Brain microvascular endothelial cell (primary cell): ENCODE results near the gene ADAMTSL4.
A peak's percentile ranks its signal among the peaks of the same experiment; 100 is the strongest.

ENCODE experiments used
- DNase-seq: peaks from one replicate; pipeline ENCODE4 v3.0.0-alpha.2; 2020
- H3K27ac ChIP-seq: fragments of 250-450 bp; sonication (Bioruptor Pico); 2 replicates; pipeline ENCODE4 v1.5.1; 2020; ENCODE audit warnings: mild to moderate bottlenecking, moderate library complexity
- H3K27me3 ChIP-seq: fragments of 250-450 bp; sonication (Bioruptor Pico); replicated peaks from 2 replicates; pipeline ENCODE4 v1.5.1; 2020; ENCODE audit warnings: mild to moderate bottlenecking
- H3K36me3 ChIP-seq: fragments of 250-450 bp; sonication (Bioruptor Pico); replicated peaks from 2 replicates; pipeline ENCODE4 v1.5.1; 2020; ENCODE audit warnings: mild to moderate bottlenecking
- H3K4me3 ChIP-seq: 2 replicates; pipeline ENCODE4 v1.5.1; 2011; ENCODE audit warnings: low read depth, mild to moderate bottlenecking, control low read depth, low read length, moderate library complexity
- CTCF ChIP-seq: IDR thresholded peaks from 2 replicates; pipeline ENCODE4 v1.5.1; 2011; ENCODE audit warnings: low read depth, mild to moderate bottlenecking, moderate library complexity, low read length, control low read depth, inconsistent platforms; ENCODE audit errors: missing control alignments
- in situ Hi-C: cut with HindIII; loops from 2 replicates; pipeline ENCODE4 v1.10.0; 2017; ENCODE audit warnings: low sequenced_read_pairs, low pct_ligation_motif_present

Gene ADAMTSL4

GRCh38 chr1:150528196-150528595 lies 21.0 kb upstream of the ADAMTSL4 start:
- in situ Hi-C loops, result no loop called here
- DNase-seq, result peak; percentile 51
- H3K27ac ChIP-seq, result no peak overlapping the region

DNA sequence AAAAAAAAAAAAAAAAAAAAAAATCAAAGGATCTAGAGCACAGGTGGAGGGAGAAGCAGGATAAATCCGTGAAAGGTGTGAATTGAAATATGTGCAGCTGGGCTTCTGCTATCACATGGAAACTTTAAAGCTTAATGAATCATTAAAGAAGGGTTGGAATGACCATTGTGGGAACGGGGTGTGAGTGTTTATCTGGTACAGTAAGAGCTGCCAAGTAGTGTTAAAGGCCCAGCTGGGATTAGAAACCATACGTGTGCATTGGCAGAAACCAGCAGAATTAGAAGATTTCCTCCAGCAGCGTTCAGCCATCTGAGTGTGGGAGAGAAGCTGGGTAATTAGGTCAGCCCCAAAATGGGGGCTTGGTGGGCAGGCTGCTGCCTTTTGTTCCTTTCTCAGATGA lies 20.2 kb upstream of the ADAMTSL4 start:
- no peaks in the 10 kb centered on the region for H3K27me3 ChIP-seq
- no peak for TF ChIP-seq CTCF
- H3K27ac ChIP-seq, result no peak overlapping the region
- H3K4me3 ChIP-seq, result no peak overlapping the region
- DNase-seq, result no peak
- in situ Hi-C loops, result no loop called here
- no peaks in the 10 kb centered on the region for H3K36me3 ChIP-seq

More at GRCh38 chr1:150528196-150528595, 21.0 kb upstream of the ADAMTSL4 start:
- H3K4me3 ChIP-seq, result no peak overlapping the region
- no peaks in the 10 kb centered on the region for H3K36me3 ChIP-seq
- H3K27me3 ChIP-seq, result no peaks in the 10 kb centered on the region
- no peak for TF ChIP-seq CTCF

- Histone ChIP-seq H3K36me3 (no peaks in the 10 kb centered on the region), H3K27ac (no peak overlapping the region), H3K4me3 (no peak overlapping the region), H3K27me3 (no peaks in the 10 kb centered on the region)
- no peak for DNase-seq
- in situ Hi-C loops, result no loop called here
- TF ChIP-seq CTCF, result no peak
Measured at GRCh38 chr1:150530491-150531159, 18.6 kb upstream of the ADAMTSL4 start.

DNA sequence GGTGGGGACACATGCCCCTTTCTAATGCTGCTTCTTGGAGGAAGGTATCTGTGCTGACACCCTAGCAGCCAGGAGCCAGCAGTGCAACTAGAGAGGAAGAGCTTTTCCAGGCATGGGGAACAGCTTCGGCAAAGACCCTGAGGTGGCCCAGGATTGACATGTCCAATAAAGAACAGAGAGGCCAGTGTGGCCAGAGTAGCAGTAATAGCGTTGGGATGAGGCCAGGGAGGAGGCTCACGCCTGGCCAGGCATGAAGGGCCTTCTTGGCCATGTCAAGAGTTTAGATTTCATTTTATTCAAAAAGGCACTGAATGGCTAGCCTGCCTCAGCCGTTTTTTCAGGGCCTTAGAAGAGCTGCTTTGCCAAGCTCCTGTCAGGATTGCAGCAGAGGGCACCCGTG lies 16.3 kb upstream of the ADAMTSL4 start:
- DNase-seq, result no peak
- Histone ChIP-seq H3K27ac (no peak overlapping the region), H3K4me3 (no peak overlapping the region), H3K27me3 (no peaks in the 10 kb centered on the region), H3K36me3 (no peaks in the 10 kb centered on the region)
- no peak for TF ChIP-seq CTCF
- in situ Hi-C loops, result no loop called here

GRCh38 chr1:150534002-150534401 lies 15.2 kb upstream of the ADAMTSL4 start:
- no peak for DNase-seq
- H3K4me3 ChIP-seq, result no peak overlapping the region
- H3K27me3 ChIP-seq, result no peaks in the 10 kb centered on the region
- H3K27ac ChIP-seq, result no peak overlapping the region
- no peaks in the 10 kb centered on the region for H3K36me3 ChIP-seq
- in situ Hi-C loops, result no loop called here
- no peak for TF ChIP-seq CTCF
